K562 (cell line): Measurements from ENCODE around the gene DAP. TPM values are rescaled to one million over a fixed set of nuclear protein-coding genes. Genes with fewer than 3 reads are reported as not detected.

ENCODE experiments used
- ATAC-seq: fragments of 200-7000 bp; cut with Tn5 transposase; 3 replicates; pipeline ENCODE4 v1.9.1; 2020; ENCODE audit warnings: moderate library complexity
- BruUV-seq: library from RNA; stranded (reverse); fragments of 400-500 nt; replicated peaks from 2 replicates; lab custom pipeline; 2021; lab: Mats Ljungman, UMichigan
- CTCF ChIA-PET: fragments of 300-600 bp; formaldehyde crosslinking; extraction: SDS; loops from one replicate; lab custom pipeline; 2021; ENCODE audit warnings: low intra/inter-chr PET ratio; lab: Yijun Ruan, JAX
- POLR2A ChIA-PET: fragments of 300-600, 350-650 bp; sonication (Branson Sonifier 250); formaldehyde crosslinking; extraction: SDS; loops from one replicate; lab custom pipeline; 2021; ENCODE audit warnings: antibody characterized with exemption, inconsistent platforms; lab: Yijun Ruan, JAX
- DNase-seq, 4 experiments: peaks; one replicate each; pipeline versions ENCODE4 v3.0.0 to v3.0.0-alpha.2; 2011 to 2018; ENCODE audit warnings: low spot score in 3 of 4, mixed read lengths in 3 of 4; ENCODE audit errors: extremely low read depth in 1 of 4
- FAIRE-seq: peaks from 2 replicates; lab custom pipeline; 2011; peaks lifted over from hg19 to GRCh38; lab: Jason Lieb, UNC
- H2AFZ ChIP-seq: 2 replicates; pipeline ENCODE4 v1.6.0; 2011; ENCODE audit warnings: low read depth, low read length, control low read depth, inconsistent platforms
- H3K27ac ChIP-seq: fragments of 200-600 bp; 3 replicates; pipeline ENCODE4 v1.8.0; 2011; ENCODE audit warnings: low read depth, mild to moderate bottlenecking, control low read depth, inconsistent platforms, low read length, moderate library complexity, mixed read lengths; ENCODE audit errors: extremely low read depth
- H3K27me3 ChIP-seq, 2 experiments: fragments of 300-600 bp in 1 of 2; 2 replicates in 1 of 2; 3 replicates in 1 of 2; pipeline versions ENCODE4 v1.6.0 to v1.8.0; 2011; ENCODE audit warnings: inconsistent platforms in 2 of 2, low read length in 2 of 2, mild to moderate bottlenecking in 1 of 2, mixed read lengths in 1 of 2, moderate library complexity in 1 of 2; ENCODE audit not compliant: control insufficient read depth in 2 of 2, insufficient read depth in 2 of 2
- H3K36me3 ChIP-seq: fragments of 300-600 bp; 3 replicates; pipeline ENCODE4 v1.8.0; 2011; ENCODE audit warnings: mild to moderate bottlenecking, low read length, inconsistent platforms; ENCODE audit not compliant: control insufficient read depth, insufficient read depth
- H3K4me1 ChIP-seq, 2 experiments: fragments of 200-600 bp in 1 of 2; replicated peaks in 1 of 2; 2 replicates in 1 of 2; 3 replicates in 1 of 2; pipeline versions ENCODE4 v1.5.1 to v1.8.0; 2011; ENCODE audit warnings: inconsistent platforms in 2 of 2, low read length in 2 of 2, mild to moderate bottlenecking in 1 of 2, mixed read lengths in 1 of 2, moderate library complexity in 1 of 2; ENCODE audit not compliant: control insufficient read depth in 2 of 2, insufficient read depth in 2 of 2
- H3K4me2 ChIP-seq: 2 replicates; pipeline ENCODE4 v1.6.1; 2011; ENCODE audit warnings: low read length, control low read depth, inconsistent platforms, mixed read lengths; ENCODE audit not compliant: insufficient read depth
- H3K4me3 ChIP-seq: fragments of 200-600 bp; sonication (generic), shearing (Covaris generic); 2 replicates; pipeline ENCODE4 v1.5.1; 2016; ENCODE audit warnings: control low read depth, inconsistent platforms
- H3K79me2 ChIP-seq: fragments of 200-600 bp; 3 replicates; pipeline ENCODE4 v1.8.0; 2011; ENCODE audit warnings: low read length, inconsistent platforms; ENCODE audit not compliant: control insufficient read depth, insufficient read depth
- H3K9ac ChIP-seq, 2 experiments: 2 replicates each; pipeline versions ENCODE4 v1.6.0 to v1.6.1; 2011; ENCODE audit warnings: low read depth in 2 of 2, low read length in 2 of 2, control low read depth in 1 of 2, inconsistent platforms in 1 of 2, mild to moderate bottlenecking in 1 of 2, mixed read lengths in 1 of 2; ENCODE audit not compliant: insufficient read depth in 1 of 2
- H3K9me1 ChIP-seq: one replicate; pipeline ENCODE4 v1.6.0; 2011; ENCODE audit warnings: inconsistent platforms, mild to moderate bottlenecking, low read length, moderate library complexity; ENCODE audit not compliant: control insufficient read depth, insufficient read depth
- H3K9me3 ChIP-seq: replicated peaks from 2 replicates; pipeline ENCODE4 v1.5.1; 2011; ENCODE audit warnings: low read depth, low read length, inconsistent platforms; ENCODE audit not compliant: control insufficient read depth, insufficient read depth
- H4K20me1 ChIP-seq: replicated peaks from 2 replicates; pipeline ENCODE4 v1.6.1; 2011; ENCODE audit warnings: low read length, inconsistent platforms, mixed read lengths; ENCODE audit not compliant: control insufficient read depth, insufficient read depth
- RBM22 ChIP-seq: fragments of 200-400 bp; formaldehyde crosslinking; IDR thresholded peaks from 2 replicates; pipeline ENCODE4 v1.6.1; 2018; ENCODE audit warnings: low read length, low read depth; ENCODE audit not compliant: poor library complexity, severe bottlenecking
- WGBS: fragments of 100-300 bp; shearing (Covaris generic); methylation state at CpG from one replicate; pipeline ENCODE4 v1.1.6; 2016; ENCODE audit warnings: low coverage, mixed read lengths; ENCODE audit not compliant: insufficient coverage; ENCODE audit errors: missing lambda C conversion rate; 5-methylcytosine and 5-hydroxymethylcytosine counted together
- in situ Hi-C: fragments of 300-500 bp; cut with MboI; formaldehyde crosslinking; loops from 4 replicates; pipeline ENCODE4 v1.15.0; 2018; ENCODE audit warnings: inconsistent platforms, mixed read lengths
- intact Hi-C: fragments of 100-400 bp; cut with micrococcal nuclease; formaldehyde crosslinking; loops from 2 replicates; pipeline ENCODE4 v1.14.2; 2022
- polyA plus RNA-seq, 8 experiments: library from polyadenylated mRNA; depleted of rRNA in 4 of 8; stranded (reverse) in 5 of 8; unstranded in 3 of 8; fragments of >200 nt; fragmentation: Nextera tagmentation in 2 of 8; fragmentation: Illumina TruSeq in 1 of 8; extraction: Ambion mirVana in 2 of 8; extraction: Trizol in 1 of 8; gene quantifications; 2 replicates each; pipeline versions ENCODE4 v1.2.1 to v1.2.3, GENCODE V29; 2011 to 2014; ENCODE audit warnings: inconsistent platforms in 1 of 8, missing spikeins in 1 of 8
- total RNA-seq, 7 experiments: library from RNA; depleted of rRNA in 6 of 7; stranded (reverse); fragments of >200 nt in 6 of 7; fragmentation: Illumina TruSeq in 2 of 7; extraction: Trizol in 2 of 7; gene quantifications; 2 replicates each; pipeline versions ENCODE4 v1.2.1 to v1.2.3, GENCODE V29; 2011 to 2021; ENCODE audit warnings: low replicate concordance in 1 of 7
- TF ChIP-seq, protein P1 (sequence below): IDR thresholded peaks from 3 replicates; pipeline ENCODE4 v1.6.1; 2011; ENCODE audit warnings: borderline replicate concordance, mild to moderate bottlenecking, moderate library complexity; ENCODE audit not compliant: insufficient read length; ENCODE audit errors: extremely low read depth
- TF ChIP-seq, protein P2 (sequence below), 3 experiments: IDR thresholded peaks in 2 of 3; conservative IDR thresholded peaks in 1 of 3; 2 replicates each; pipeline ENCODE4 v1.5.1; 2011 to 2012; ENCODE audit warnings: low read length in 3 of 3, mild to moderate bottlenecking in 3 of 3, control low read depth in 2 of 3, improper control_type of control experiment in 1 of 3, inconsistent platforms in 1 of 3, low read depth in 1 of 3, mixed read lengths in 1 of 3, moderate library complexity in 1 of 3; ENCODE audit not compliant: insufficient read depth in 2 of 3

DAP gene
- total and polyA plus RNA-seq, 9 of the 15 experiments (the other 6 are each of a cell fraction or from before 2014, with no cell fraction given), result 14.1 to 151 (median 34.5) TPM

DNA sequence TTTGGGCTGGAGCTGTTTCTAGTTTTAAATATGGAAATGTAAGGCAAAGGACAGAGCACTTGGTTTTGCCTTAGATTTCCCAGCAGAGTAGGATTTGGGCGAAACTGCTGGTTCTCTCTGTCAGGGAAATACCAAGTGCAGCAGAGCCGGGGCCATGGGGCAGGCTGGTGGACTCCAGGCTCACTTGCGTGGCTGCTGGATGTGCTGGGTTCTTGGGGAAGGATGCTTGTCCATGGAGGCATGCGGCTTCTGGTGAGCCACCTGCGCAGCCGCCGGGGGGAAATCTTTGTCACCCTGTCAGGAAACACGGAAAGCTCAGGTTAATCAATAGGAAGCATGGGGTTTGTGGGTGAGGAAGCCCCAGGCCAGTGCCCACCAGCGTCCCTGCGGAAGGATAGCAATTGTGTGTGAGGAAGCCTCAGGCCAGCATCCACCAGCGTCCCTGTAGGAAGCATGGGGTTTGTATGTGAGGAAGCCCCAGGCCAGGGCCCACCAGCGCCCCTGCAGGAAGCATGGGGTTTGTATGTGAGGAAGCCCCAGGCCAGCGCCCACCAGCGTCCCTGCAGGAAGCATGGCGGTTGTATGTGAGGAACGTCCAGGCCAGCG lies 80.1 kb downstream of the DAP start:
- ChIA-PET POLR2A (interaction anchor here (0.6 kb wide), 1 partner anchor 21 kb away, joined by 3 read pairs; no protein-coding TSS in a partner anchor), CTCF (no interaction called here)
- BruUV-seq, result no TSS peak
- Histone ChIP-seq H2AFZ (no peak overlapping the region), H3K27me3 (no peaks in the 10 kb centered on the region), H3K4me3 (no peak overlapping the region), H3K4me2 (no peak overlapping the region), H3K4me1 (no peaks in the 10 kb centered on the region), H3K9me1 (no peaks in the 10 kb centered on the region), H3K9ac (no peak overlapping the region), H3K27ac (no peak overlapping the region), H3K9me3 (no peaks in the 10 kb centered on the region), H4K20me1 (peaks cover 4% of the 10 kb centered on the region), H3K79me2 (no peaks in the 10 kb centered on the region), H3K36me3 (peaks cover 73% of the 10 kb centered on the region; the same call in 2 of the 3 replicates)
- in situ Hi-C loops (no loop called here), intact Hi-C loops (no loop called here)
- peak; percentile 81 for TF ChIP-seq RBM22
- TF ChIP-seq, protein P1, sequence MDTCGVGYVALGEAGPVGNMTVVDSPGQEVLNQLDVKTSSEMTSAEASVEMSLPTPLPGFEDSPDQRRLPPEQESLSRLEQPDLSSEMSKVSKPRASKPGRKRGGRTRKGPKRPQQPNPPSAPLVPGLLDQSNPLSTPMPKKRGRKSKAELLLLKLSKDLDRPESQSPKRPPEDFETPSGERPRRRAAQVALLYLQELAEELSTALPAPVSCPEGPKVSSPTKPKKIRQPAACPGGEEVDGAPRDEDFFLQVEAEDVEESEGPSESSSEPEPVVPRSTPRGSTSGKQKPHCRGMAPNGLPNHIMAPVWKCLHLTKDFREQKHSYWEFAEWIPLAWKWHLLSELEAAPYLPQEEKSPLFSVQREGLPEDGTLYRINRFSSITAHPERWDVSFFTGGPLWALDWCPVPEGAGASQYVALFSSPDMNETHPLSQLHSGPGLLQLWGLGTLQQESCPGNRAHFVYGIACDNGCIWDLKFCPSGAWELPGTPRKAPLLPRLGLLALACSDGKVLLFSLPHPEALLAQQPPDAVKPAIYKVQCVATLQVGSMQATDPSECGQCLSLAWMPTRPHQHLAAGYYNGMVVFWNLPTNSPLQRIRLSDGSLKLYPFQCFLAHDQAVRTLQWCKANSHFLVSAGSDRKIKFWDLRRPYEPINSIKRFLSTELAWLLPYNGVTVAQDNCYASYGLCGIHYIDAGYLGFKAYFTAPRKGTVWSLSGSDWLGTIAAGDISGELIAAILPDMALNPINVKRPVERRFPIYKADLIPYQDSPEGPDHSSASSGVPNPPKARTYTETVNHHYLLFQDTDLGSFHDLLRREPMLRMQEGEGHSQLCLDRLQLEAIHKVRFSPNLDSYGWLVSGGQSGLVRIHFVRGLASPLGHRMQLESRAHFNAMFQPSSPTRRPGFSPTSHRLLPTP, result no peak
- TF ChIP-seq, protein P2, sequence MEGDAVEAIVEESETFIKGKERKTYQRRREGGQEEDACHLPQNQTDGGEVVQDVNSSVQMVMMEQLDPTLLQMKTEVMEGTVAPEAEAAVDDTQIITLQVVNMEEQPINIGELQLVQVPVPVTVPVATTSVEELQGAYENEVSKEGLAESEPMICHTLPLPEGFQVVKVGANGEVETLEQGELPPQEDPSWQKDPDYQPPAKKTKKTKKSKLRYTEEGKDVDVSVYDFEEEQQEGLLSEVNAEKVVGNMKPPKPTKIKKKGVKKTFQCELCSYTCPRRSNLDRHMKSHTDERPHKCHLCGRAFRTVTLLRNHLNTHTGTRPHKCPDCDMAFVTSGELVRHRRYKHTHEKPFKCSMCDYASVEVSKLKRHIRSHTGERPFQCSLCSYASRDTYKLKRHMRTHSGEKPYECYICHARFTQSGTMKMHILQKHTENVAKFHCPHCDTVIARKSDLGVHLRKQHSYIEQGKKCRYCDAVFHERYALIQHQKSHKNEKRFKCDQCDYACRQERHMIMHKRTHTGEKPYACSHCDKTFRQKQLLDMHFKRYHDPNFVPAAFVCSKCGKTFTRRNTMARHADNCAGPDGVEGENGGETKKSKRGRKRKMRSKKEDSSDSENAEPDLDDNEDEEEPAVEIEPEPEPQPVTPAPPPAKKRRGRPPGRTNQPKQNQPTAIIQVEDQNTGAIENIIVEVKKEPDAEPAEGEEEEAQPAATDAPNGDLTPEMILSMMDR (IDR thresholded peaks at IDR 0.05 in 2 of 3, conservative IDR thresholded peaks at IDR 0.05 in 1 of 3; ENCODE audit: insufficient read depth in 2 of 3, low read depth in 1 of 3, low read length in 3 of 3), result peak; percentile 19 to 41 (median 33); a peak in 4 of 6 replicates
- WGBS, result 93% methylated on average over 17 of the region's 17 CpGs
- DNase-seq, result no peak
- no peak for FAIRE-seq
- no peak for ATAC-seq
